Dendritic cell treated with granulocyte-macrophage colony-stimulating factor and Interleukin-4, amounts not matched to agents 40 ng/mL and 50 ng/mL, for 4 days (primary cell): Measurements from ENCODE around the gene CSF2.
"Not testable (repeated sequence)": the region's sequence is repeated elsewhere in the genome, so short reads cannot be mapped to it uniquely, and the experiment has no call there.

Experiments used
- H3K27ac Mint-ChIP-seq: one replicate; pipeline ENCODE4 v1.8.0; 2022; ENCODE audit warnings: mild to moderate bottlenecking, mixed read lengths
- H3K27me3 Mint-ChIP-seq: one replicate; pipeline ENCODE4 v1.8.0; 2022; ENCODE audit warnings: mild to moderate bottlenecking, mixed read lengths
- H3K36me3 Mint-ChIP-seq: one replicate; pipeline ENCODE4 v1.8.0; 2022; ENCODE audit warnings: low read depth, mixed read lengths
- H3K4me1 Mint-ChIP-seq: one replicate; pipeline ENCODE4 v1.8.0; 2022; ENCODE audit warnings: low read depth, mixed read lengths
- H3K4me3 Mint-ChIP-seq: one replicate; pipeline ENCODE4 v1.8.0; 2022; ENCODE audit warnings: mild to moderate bottlenecking, moderate library complexity, mixed read lengths
- H3K9me3 Mint-ChIP-seq: one replicate; pipeline ENCODE4 v1.8.0; 2022; ENCODE audit warnings: mixed read lengths
- intact Hi-C: fragments of 100-400 bp; cut with micrococcal nuclease; formaldehyde crosslinking; loops from one replicate; pipeline ENCODE4 v1.15.0; 2022

The CSF2 gene

DNA sequence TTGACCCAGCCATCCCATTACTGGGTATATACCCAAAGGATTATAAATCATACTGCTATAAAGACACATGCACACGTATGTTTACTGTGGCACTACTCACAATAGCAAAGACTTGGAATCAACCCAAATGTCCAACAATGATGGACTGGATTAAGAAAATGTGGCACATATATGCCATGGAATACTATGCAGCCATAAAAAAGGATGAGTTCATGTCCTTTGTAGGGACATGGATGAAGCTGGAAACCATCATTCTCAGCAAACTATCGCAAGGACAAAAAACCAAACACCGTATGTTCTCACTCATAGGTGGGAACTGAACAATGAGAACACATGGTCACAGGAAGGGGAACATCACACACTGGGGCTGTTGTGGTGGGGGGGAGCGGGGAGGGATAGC, 35.4 kb downstream of the CSF2 start:
- H3K36me3 Mint-ChIP-seq, H3K27ac Mint-ChIP-seq, intact Hi-C loops, H3K9me3 Mint-ChIP-seq, H3K4me3 Mint-ChIP-seq: not testable (repeated sequence)
- Mint-ChIP-seq H3K27me3 (peaks cover 62% of the 10 kb centered on the region), H3K4me1 (peaks cover 23% of the 10 kb centered on the region)

DNA sequence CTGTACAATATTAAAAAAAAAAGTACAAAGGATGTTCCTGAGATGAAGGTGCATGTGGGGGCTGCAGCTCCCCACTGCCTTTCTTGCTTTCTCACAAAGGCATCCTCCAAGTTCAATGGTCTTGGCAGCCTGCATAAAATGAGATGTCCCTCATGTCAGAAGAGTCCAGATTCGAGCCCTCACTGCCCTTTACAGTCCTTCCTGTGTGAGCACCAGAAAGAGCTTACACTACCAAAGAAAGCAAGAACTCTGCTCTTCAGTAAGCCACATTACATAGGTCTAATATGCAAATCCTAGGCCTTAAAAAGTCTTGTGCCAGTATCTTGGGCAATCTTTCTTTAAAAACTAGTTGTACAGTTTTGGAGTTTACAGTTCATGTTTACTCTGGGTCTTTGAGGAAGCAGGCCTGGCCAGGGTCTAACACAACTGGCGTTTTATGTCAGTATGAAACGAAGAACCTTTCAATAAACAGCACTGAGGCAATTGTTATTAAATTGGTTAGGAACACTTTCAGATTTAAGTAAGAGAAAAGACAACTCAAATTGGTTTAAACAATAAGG, 36.0 kb downstream of the CSF2 start:
- Mint-ChIP-seq H3K27me3 (peaks cover 58% of the 10 kb centered on the region), H3K4me1 (peaks cover 25% of the 10 kb centered on the region), H3K9me3 (peaks cover 6% of the 10 kb centered on the region), H3K4me3 (no peak overlapping the region), H3K36me3 (no peaks in the 10 kb centered on the region), H3K27ac (no peak overlapping the region)
- intact Hi-C loops: no loop called here

- H3K9me3 Mint-ChIP-seq: peaks cover 6% of the 10 kb centered on the region
- H3K36me3 Mint-ChIP-seq: no peaks in the 10 kb centered on the region
- H3K27ac Mint-ChIP-seq: no peak overlapping the region
- no peak overlapping the region for H3K4me3 Mint-ChIP-seq
- peaks cover 32% of the 10 kb centered on the region for H3K4me1 Mint-ChIP-seq
- intact Hi-C loops: no loop called here
- peaks cover 55% of the 10 kb centered on the region for H3K27me3 Mint-ChIP-seq
Measured at GRCh38 chr5:132110195-132110594, 36.6 kb downstream of the CSF2 start.

DNA sequence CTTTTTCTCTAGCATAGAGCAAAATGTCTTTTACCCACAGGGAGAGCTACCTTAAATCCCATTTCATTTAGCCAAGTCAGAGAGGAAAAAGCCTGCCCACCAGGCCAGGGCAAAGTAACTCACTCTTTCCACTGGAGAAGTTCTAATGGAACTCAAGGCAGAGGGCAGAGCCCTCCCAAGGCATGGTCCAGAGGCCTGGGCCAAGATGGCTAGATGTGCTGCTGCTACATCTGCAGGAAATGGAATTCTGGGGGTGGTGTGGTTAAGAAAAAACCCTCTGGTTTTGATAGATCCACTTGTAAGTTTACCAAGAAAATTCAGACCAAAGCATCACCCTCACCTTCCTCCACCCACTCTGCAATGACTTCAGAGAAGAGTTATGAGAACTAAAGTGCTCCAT, 37.3 kb downstream of the CSF2 start:
- H3K9me3 Mint-ChIP-seq: peaks cover 6% of the 10 kb centered on the region
- H3K36me3 Mint-ChIP-seq: no peaks in the 10 kb centered on the region
- intact Hi-C loops: no loop called here
- peaks cover 38% of the 10 kb centered on the region for H3K4me1 Mint-ChIP-seq
- H3K27ac Mint-ChIP-seq: no peak overlapping the region
- peaks cover 54% of the 10 kb centered on the region for H3K27me3 Mint-ChIP-seq
- no peak overlapping the region for H3K4me3 Mint-ChIP-seq

GRCh38 chr5:132112111-132112510, 38.5 kb downstream of the CSF2 start:
- Mint-ChIP-seq H3K4me3 (no peak overlapping the region), H3K27ac (no peak overlapping the region), H3K36me3 (no peaks in the 10 kb centered on the region), H3K9me3 (peaks cover 6% of the 10 kb centered on the region), H3K4me1 (peaks cover 38% of the 10 kb centered on the region), H3K27me3 (peaks cover 51% of the 10 kb centered on the region)
- intact Hi-C loops: no loop called here

- Mint-ChIP-seq H3K4me3 (no peak overlapping the region), H3K27ac (no peak overlapping the region), H3K4me1 (peaks cover 38% of the 10 kb centered on the region), H3K9me3 (peaks cover 6% of the 10 kb centered on the region), H3K36me3 (no peaks in the 10 kb centered on the region), H3K27me3 (peaks cover 43% of the 10 kb centered on the region)
- intact Hi-C loops: no loop called here
Measured at GRCh38 chr5:132114150-132115121, 40.8 kb downstream of the CSF2 start.

GRCh38 chr5:132115375-132115774, 41.8 kb downstream of the CSF2 start:
- Mint-ChIP-seq H3K9me3 (peaks cover 6% of the 10 kb centered on the region), H3K27me3 (peaks cover 37% of the 10 kb centered on the region), H3K4me1 (peaks cover 31% of the 10 kb centered on the region), H3K4me3 (no peak overlapping the region), H3K36me3 (no peaks in the 10 kb centered on the region), H3K27ac (no peak overlapping the region)
- intact Hi-C loops: no loop called here

GRCh38 chr5:132116072-132116471, 42.5 kb downstream of the CSF2 start:
- H3K36me3 Mint-ChIP-seq: no peaks in the 10 kb centered on the region
- peaks cover 34% of the 10 kb centered on the region for H3K27me3 Mint-ChIP-seq
- peaks cover 6% of the 10 kb centered on the region for H3K9me3 Mint-ChIP-seq
- H3K4me1 Mint-ChIP-seq: peaks cover 24% of the 10 kb centered on the region
- no peak overlapping the region for H3K4me3 Mint-ChIP-seq
- intact Hi-C loops: no loop called here
- H3K27ac Mint-ChIP-seq: no peak overlapping the region

DNA sequence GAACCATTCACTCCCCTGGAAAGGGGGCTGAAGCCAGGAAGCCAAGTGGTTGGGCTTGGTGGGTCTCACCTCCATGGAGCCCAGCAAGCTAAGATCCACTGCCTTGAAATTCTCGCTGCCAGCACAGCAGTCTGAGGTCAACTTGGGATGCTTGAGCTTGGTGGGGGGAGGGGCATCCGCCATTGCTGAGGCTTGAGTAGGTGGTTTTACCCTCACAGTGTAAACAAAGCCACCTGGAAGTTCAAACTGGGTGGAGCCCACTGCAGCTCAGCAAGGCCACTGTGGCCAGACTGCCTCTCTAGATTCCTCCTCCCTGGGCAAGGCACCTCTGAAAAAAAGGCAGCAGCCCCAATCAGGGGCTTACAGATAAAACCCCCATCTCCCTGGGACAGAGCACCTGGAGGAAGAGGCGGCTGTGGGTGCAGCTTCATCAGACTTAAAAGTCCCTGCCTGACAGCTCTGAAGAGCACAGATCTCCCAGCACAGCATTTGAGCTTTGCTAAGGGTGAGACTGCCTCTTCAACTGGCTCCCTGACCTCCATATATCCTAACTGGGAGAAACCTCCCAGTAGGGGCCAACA, 43.4 kb downstream of the CSF2 start:
- H3K4me3 Mint-ChIP-seq, H3K9me3 Mint-ChIP-seq, H3K27ac Mint-ChIP-seq, H3K36me3 Mint-ChIP-seq, intact Hi-C loops: not testable (repeated sequence)
- Mint-ChIP-seq H3K4me1 (peaks cover 23% of the 10 kb centered on the region), H3K27me3 (peaks cover 36% of the 10 kb centered on the region)

GRCh38 chr5:132120717-132121116, 47.1 kb downstream of the CSF2 start:
- H3K27ac Mint-ChIP-seq, H3K4me3 Mint-ChIP-seq, H3K36me3 Mint-ChIP-seq, H3K4me1 Mint-ChIP-seq, H3K9me3 Mint-ChIP-seq, intact Hi-C loops: not testable (repeated sequence)
- H3K27me3 Mint-ChIP-seq: peaks cover 25% of the 10 kb centered on the region

DNA sequence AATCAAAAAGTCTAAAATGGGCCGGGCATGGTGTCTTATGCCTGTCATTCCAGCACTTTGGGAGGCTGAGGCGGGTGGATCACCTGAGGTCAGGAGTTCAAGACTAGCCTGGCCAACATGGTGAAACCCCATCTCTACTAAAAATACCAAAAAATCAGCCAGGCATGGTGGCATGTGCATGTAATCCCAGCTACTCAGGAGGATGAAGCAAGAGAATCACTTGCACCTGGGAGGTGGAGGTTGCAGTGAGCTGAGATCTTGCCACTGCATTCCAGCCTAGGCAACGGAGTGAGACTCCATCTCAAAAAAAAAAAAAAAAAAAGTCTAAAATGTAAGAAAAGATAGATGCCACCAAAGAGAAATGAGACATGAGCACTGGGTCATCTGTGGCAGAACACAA, 49.4 kb downstream of the CSF2 start:
- H3K27ac Mint-ChIP-seq, H3K4me3 Mint-ChIP-seq, intact Hi-C loops, H3K36me3 Mint-ChIP-seq, H3K4me1 Mint-ChIP-seq: not testable (repeated sequence)
- H3K27me3 Mint-ChIP-seq: peaks cover 32% of the 10 kb centered on the region
- peaks cover 17% of the 10 kb centered on the region for H3K9me3 Mint-ChIP-seq

- H3K36me3 Mint-ChIP-seq, H3K4me3 Mint-ChIP-seq, H3K4me1 Mint-ChIP-seq, intact Hi-C loops, H3K27ac Mint-ChIP-seq: not testable (repeated sequence)
- Mint-ChIP-seq H3K9me3 (peaks cover 23% of the 10 kb centered on the region), H3K27me3 (peaks cover 36% of the 10 kb centered on the region)
Measured at GRCh38 chr5:132123578-132123977, 50.0 kb downstream of the CSF2 start.
